ENCODE results near the gene FGF12.

DNA sequence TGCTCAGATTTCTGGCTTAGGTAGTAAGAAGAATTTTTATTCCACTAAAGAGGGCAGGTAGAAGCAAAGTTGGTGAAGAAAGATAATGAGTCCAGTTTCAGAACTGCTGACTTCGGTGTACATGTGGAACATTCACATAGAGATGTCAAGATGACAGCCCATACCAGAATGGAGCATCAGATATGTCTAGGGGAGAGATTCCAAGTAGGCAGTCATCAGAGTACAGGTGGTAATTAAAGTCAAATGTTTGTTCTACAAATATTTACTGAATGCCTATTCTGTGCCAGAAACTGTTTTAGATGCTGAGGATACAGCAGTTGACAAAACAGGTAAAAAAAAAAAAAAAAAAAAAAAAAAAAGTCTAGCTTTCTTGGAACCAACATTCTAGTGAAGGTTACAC, 81.9 kb downstream of the FGF12 start:
- TF ChIP-seq, protein P1, sequence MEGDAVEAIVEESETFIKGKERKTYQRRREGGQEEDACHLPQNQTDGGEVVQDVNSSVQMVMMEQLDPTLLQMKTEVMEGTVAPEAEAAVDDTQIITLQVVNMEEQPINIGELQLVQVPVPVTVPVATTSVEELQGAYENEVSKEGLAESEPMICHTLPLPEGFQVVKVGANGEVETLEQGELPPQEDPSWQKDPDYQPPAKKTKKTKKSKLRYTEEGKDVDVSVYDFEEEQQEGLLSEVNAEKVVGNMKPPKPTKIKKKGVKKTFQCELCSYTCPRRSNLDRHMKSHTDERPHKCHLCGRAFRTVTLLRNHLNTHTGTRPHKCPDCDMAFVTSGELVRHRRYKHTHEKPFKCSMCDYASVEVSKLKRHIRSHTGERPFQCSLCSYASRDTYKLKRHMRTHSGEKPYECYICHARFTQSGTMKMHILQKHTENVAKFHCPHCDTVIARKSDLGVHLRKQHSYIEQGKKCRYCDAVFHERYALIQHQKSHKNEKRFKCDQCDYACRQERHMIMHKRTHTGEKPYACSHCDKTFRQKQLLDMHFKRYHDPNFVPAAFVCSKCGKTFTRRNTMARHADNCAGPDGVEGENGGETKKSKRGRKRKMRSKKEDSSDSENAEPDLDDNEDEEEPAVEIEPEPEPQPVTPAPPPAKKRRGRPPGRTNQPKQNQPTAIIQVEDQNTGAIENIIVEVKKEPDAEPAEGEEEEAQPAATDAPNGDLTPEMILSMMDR (IDR thresholded peaks at IDR 0.05) = no peak
- TF ChIP-seq EZH2 (IDR thresholded peaks at IDR 0.05; ENCODE audit: borderline replicate concordance, insufficient read depth, low read depth, low read length, poor library complexity, severe bottlenecking) = no peak
